Measurements from ENCODE around the gene THBS3. TPM values are rescaled to one million over a fixed set of nuclear protein-coding genes. Genes with fewer than 3 reads are reported as not detected.
"Not testable (repeated sequence)": the region's sequence is repeated elsewhere in the genome, so short reads cannot be mapped to it uniquely, and the experiment has no call there.

THBS3 gene
- total RNA-seq, 1 donor from 2014 or later = 40.3 TPM

DNA sequence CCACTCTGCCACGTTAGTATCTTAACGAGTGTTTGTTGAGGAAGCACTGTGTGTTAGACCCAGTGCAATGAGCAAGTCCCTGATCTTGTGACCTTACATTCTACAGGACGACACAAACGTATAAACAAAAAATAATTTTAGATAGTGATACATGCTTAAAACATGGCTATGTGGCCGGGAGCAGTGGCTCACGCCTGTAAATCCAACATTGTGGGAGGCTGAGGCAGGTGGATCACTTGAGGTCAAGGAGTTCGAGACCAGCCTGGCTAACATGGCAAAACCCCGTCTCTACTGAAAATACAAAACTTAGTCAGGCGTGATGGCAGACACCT, 20.4 kb upstream of the THBS3 start:
- H3K27me3 ChIP-seq = no peaks in the 10 kb centered on the region
- peak overlapping the region; percentile 65 to 67 for H3K4me3 ChIP-seq
- H3K4me1 ChIP-seq = peaks cover 3 to 38% of the 10 kb centered on the region in 2 donors
- intact Hi-C loops (cut with DNase I) = no loop called here
- DNase-seq (ENCODE audit: low spot score in 2 of 2) = no peak
- no peaks in the 10 kb centered on the region for H3K9me3 ChIP-seq
- no peaks in the 10 kb centered on the region for H3K36me3 ChIP-seq
- TF ChIP-seq, protein P1, sequence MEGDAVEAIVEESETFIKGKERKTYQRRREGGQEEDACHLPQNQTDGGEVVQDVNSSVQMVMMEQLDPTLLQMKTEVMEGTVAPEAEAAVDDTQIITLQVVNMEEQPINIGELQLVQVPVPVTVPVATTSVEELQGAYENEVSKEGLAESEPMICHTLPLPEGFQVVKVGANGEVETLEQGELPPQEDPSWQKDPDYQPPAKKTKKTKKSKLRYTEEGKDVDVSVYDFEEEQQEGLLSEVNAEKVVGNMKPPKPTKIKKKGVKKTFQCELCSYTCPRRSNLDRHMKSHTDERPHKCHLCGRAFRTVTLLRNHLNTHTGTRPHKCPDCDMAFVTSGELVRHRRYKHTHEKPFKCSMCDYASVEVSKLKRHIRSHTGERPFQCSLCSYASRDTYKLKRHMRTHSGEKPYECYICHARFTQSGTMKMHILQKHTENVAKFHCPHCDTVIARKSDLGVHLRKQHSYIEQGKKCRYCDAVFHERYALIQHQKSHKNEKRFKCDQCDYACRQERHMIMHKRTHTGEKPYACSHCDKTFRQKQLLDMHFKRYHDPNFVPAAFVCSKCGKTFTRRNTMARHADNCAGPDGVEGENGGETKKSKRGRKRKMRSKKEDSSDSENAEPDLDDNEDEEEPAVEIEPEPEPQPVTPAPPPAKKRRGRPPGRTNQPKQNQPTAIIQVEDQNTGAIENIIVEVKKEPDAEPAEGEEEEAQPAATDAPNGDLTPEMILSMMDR (IDR thresholded peaks at IDR 0.05) = no peak
- peak overlapping the region; percentile 79 to 86 for H3K27ac ChIP-seq

- peak overlapping the region; percentile 65 to 67 for H3K4me3 ChIP-seq
- no peaks in the 10 kb centered on the region for H3K9me3 ChIP-seq
- no peaks in the 10 kb centered on the region for H3K36me3 ChIP-seq
- peak overlapping the region; percentile 79 to 86 for H3K27ac ChIP-seq
- TF ChIP-seq, protein P1 (IDR thresholded peaks at IDR 0.05) = no peak
- DNase-seq (ENCODE audit: low spot score in 2 of 2) = peak; percentile 96 to 99
- H3K4me1 ChIP-seq = peaks cover 3 to 36% of the 10 kb centered on the region in 2 donors
- intact Hi-C loops (cut with DNase I) = loop anchor here (1.0 to 2.0 kb wide), 3 partner anchors 17 to 54 kb away; partner anchors contain the start of genes KRTCAP2, MTX1 and TRIM46
- H3K27me3 ChIP-seq = no peaks in the 10 kb centered on the region
These were observed 19.8 kb upstream of the THBS3 start for GRCh38 chr1:155227261-155228095.

DNA sequence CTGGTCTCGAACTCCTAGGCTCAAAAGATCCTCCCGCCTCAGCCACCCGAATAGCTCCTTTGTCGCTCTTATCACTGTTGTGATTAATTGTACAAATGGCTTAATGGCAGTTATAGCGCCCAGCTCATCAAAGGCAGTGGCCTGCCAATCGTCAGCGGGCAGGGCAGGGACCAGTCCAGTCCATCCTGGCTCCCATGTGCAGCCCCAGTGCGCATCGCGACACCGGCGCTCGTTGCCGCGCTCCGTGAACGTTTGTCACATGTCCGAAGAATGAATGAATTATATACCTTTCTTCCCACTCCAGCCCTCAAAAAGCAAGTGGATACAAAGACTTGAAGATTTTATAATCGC, 19.2 kb upstream of the THBS3 start:
- Histone ChIP-seq H3K9me3 (no peaks in the 10 kb centered on the region), H3K4me1 (peaks cover 3 to 30% of the 10 kb centered on the region in 2 donors), H3K27me3 (no peaks in the 10 kb centered on the region), H3K4me3 (peak overlapping the region; percentile 65 to 67), H3K27ac (peak overlapping the region; percentile 75 to 86), H3K36me3 (no peaks in the 10 kb centered on the region)
- intact Hi-C loops (cut with DNase I) = loop anchor here (1.0 to 2.0 kb wide), 3 partner anchors 18 to 54 kb away; partner anchors contain the start of genes KRTCAP2, MTX1 and TRIM46
- TF ChIP-seq, protein P1 (IDR thresholded peaks at IDR 0.05) = no peak
- DNase-seq (ENCODE audit: low spot score in 2 of 2) = peak in 1 of 2 donors; percentile 83

DNA sequence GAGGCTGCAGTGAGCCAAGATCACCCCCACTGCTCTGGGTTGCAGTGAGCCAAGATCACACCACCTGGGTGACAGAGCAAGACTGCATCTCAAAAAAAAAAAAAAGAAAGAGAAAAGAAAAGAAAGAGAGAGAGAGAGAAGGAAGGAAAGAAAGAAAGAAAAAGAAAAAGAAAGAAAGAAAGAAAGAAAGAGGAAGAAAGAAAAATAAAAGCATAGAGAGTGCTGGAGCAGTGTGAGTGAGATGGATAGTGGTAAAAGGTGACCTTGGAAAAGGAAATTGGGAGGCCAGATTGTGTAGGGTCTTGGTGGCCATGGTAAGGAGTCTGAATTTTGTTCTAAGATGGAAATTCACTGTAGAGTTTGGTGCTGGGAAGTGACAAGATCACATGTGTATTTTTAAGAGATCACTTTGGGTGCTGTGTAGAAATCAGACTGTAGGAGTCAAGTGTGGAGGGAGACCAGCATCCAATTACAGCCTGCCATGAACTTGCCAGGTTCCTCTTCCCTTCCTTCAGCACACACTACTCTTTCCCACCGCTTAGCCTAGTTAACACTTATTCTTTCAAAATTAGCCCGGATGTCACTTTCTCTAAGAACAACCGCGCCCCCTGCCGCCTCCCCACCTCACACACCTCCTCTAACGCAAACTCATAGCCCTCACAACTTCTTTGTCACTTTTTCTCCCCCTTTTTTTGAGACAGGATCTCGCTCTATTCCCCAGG, 18.7 kb upstream of the THBS3 start:
- Histone ChIP-seq H3K4me1 (peaks cover 0 to 24% of the 10 kb centered on the region in 2 donors), H3K27ac (peak overlapping the region; percentile 75 to 86), H3K9me3 (no peaks in the 10 kb centered on the region), H3K27me3 (no peaks in the 10 kb centered on the region), H3K36me3 (no peaks in the 10 kb centered on the region), H3K4me3 (peak overlapping the region; percentile 65 to 67)
- TF ChIP-seq, protein P1 (IDR thresholded peaks at IDR 0.05) = peak; percentile 31 to 73 (median 62)
- intact Hi-C loops (cut with DNase I) = loop anchor here (2.0 kb wide), 1 partner anchor 18 kb away; no protein-coding TSS in a partner anchor
- DNase-seq (ENCODE audit: low spot score in 2 of 2) = peak in 1 of 2 donors; percentile 88

DNA sequence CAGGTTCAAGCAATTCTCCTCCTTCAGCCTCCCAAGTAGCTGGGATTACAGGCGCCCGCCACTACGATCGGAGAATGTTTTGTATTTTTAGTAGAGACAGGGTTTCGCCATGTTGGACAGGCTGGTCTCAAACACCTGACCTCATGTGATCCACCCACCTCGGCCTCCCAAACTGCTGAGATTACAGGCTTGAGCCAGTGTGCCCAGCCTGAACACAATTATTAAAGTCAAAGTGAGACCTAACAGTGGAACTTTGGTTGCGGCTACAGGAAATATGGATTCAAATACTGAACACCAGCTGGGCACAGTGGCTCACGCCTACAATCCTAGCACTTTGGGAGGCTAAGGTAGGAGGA, 17.7 kb upstream of the THBS3 start:
- DNase-seq (ENCODE audit: low spot score in 2 of 2); intact Hi-C loops (cut with DNase I); H3K36me3 ChIP-seq; H3K27me3 ChIP-seq; H3K9me3 ChIP-seq; H3K4me3 ChIP-seq: not testable (repeated sequence)
- Histone ChIP-seq H3K27ac (peak overlapping the region; percentile 75 to 86), H3K4me1 (peaks cover 0 to 22% of the 10 kb centered on the region in 2 donors)

DNA sequence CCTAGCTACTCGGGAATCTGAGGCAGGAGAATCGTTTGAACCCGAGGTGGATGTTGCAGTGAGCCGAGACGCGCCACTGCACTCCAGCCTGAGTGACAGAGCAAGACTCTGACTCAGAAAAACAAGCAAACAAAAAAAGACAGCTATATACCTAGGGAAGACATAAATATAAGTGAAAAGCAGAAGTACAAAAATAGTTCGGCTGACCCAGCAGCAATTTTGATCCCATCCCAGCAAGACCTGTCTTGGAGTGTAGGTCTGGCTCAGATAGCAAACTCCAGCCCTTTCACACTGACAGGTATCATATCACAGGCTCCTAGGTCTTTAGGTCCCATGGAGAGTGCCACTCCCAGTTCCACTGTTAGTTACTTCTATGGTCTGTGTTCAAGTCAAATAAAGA, 15.3 kb upstream of the THBS3 start:
- Histone ChIP-seq H3K27ac (no peak overlapping the region), H3K4me1 (peaks cover 0 to 24% of the 10 kb centered on the region in 2 donors), H3K4me3 (no peak overlapping the region), H3K9me3 (no peaks in the 10 kb centered on the region), H3K36me3 (no peaks in the 10 kb centered on the region), H3K27me3 (no peaks in the 10 kb centered on the region)
- TF ChIP-seq, protein P1 (IDR thresholded peaks at IDR 0.05) = no peak
- intact Hi-C loops (cut with DNase I) = no loop called here
- no peak for DNase-seq (ENCODE audit: low spot score in 2 of 2)

- H3K27ac ChIP-seq; H3K36me3 ChIP-seq; DNase-seq (ENCODE audit: low spot score in 2 of 2); H3K9me3 ChIP-seq; H3K27me3 ChIP-seq; intact Hi-C loops (cut with DNase I); H3K4me3 ChIP-seq: not testable (repeated sequence)
- H3K4me1 ChIP-seq = peaks cover 0 to 14% of the 10 kb centered on the region in 2 donors
These were observed 12.7 kb upstream of the THBS3 start for GRCh38 chr1:155220211-155220965.

Measured in ascending aorta (tissue), 2 donors.